Hematopoietic multipotent progenitor cell treated with erythropoietin and hydrocortisone succinate and interleukin-3 and kit ligand, for 4 days (in vitro differentiated cells): Measurements from ENCODE around the gene GADD45G.
A peak's percentile ranks its signal among the peaks of the same experiment; 100 is the strongest.

ENCODE experiments used
- DNase-seq: peaks from one replicate; pipeline ENCODE4 v3.0.0-alpha.2; 2015

The GADD45G gene

DNA sequence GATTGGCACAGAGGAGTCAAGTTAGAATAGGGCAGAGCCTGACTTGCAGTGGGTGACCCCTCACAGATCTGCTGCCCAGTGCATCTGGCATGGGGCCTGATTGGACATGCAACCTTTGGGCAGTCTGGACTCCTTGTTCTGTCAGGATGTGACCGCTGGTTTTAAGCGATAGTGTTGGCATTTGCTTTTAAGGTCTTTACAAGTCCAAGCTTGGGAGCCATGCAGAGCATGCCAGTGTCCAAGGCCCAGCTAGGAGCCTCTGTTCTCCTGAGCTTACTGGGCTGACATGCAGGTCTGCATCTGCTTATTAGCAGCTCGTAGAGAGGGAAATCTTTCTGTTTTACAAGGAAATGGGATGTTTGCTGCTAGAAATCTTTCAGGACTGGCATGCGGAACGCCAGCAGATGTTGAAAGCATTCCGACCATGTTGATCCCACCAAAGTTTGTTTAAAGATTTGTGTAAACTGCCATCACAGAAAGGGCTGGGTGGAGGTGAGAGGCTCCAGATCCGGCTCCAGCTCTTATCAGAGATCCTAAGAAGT is 27.5 kb downstream of the GADD45G start:
- no peak for DNase-seq

DNA sequence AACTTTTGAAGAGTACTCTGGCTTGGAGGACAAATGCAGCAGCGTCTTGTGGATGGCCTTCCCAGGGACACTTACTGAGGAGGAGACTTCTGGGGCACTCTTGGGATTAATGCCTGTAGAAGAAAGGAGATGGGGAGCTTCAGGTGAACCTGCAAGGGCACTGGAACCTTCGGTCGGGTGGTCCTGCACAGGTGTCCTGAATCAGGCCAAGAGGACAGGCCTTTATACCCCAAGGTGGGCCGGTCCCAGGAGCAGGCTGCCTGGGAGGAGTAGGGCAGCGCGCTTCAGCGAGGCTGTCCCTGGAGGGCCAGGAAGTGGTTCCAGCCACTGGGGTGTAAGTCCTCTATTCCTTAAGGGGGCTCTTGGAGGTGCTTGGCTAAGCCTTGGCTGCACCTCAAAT is 27.9 kb downstream of the GADD45G start:
- DNase-seq: no peak

DNA sequence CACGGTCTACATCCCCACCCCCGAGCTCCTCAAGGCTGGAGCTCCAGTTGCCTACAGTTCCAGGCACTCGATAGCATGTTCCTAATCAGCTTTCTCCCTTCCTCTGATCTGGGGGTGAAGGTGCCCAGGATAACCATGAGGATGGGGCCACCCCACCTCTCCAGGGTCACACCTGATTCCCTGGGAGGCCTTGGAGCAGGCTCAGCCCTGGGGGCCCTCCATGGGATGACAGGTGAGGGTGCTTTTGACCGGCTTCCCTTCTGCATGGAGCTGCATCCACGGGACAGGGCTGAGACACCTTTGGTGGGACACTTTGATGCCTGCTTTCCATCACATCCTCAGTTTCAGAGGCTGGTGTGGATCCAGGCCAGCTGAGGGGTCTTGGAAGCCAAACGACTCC is 28.6 kb downstream of the GADD45G start:
- DNase-seq: no peak

DNA sequence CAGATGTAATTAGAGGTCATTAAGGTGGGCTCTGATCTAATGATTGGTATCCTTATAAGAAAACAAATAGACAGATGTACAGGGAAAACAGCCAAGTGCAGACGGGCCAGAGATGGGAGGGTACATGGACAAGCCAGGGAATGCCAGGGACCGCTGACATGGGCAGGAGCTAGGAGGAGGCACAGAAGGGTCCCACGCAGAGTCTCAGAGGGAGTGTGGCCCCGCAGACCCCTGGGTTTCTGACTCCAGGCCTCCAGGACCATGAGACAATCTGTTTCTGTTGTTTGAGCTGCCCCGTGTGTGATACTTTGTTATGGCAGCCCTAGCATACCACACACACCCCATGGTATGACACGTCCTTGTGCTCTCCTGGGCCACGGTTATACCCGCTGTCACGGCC is 29.1 kb downstream of the GADD45G start:
- no peak for DNase-seq

DNA sequence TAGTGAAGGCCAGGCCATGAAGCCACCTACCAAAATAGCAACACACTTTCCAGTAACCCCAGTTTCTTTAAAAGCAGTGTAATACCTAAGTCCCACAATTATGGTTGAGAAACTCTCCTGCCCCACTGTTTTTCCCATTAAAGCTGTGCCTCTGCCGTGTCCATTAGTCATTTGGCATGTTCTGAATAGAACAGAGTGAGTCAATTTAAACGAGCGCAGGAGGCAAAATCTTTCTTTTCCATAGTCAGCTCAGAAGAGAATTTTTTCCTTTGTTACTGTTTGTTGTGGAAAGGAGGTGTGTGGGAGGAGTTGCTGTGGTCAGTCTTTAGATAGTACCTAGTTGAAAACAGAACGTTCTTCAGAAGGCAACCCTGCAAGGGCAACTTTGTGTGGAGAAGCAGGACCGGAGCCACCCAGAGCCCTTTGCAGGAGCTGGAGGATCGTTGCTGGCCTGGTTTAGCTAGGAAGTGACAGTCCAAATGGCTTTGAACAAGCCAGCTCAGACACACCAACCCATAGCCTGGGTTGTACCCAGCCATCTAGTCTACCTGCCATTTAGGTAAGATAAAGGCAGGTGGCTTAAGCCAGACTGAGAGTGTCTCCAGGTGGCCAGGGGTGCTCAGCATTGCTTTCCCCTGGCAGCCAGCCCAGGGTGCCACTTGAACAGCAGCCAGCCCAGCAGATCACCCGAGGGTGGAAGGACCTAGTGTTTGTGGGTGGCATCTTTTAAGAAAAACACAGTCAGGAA is 30.4 kb downstream of the GADD45G start:
- no peak for DNase-seq

DNA sequence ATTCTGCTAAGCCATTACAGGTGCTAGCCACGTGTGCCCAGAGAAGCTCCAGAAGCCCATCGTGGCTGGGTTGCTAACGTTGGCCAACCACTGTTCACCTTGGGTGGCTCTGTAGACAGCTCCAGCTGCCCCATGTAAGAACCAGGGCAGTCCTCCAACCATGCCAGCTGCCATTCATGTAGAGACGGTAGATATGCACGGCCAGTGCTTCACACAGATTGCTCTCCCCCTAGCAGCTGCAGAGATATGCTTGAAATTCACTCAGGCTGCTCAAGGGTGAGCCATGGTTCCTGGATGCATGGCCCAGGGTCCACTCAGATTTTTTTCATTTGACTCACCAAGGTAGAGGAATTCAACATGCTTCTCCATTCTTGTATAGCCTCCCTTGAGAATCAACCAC is 31.0 kb downstream of the GADD45G start:
- DNase-seq: peak; percentile 13

DNA sequence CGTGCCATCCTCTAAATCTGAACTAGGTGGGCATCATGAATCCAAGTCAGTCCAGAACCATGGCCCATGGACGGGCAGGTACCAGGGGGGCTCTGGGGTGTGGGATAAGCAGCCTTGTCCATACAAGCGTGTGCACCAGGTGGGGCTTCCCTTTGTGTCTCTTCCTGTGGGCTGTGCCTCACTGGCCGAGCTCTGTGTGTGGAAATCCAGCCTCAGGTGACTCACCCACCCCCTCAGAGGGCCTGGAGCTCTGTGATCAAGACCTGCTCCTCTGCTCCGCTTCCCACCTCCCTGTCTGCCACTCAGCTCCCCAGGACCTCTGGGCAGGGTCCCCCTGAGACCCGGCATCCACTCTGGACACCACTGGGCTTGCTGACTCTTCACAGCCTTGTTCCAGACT is 33.0 kb downstream of the GADD45G start:
- DNase-seq: no peak

DNA sequence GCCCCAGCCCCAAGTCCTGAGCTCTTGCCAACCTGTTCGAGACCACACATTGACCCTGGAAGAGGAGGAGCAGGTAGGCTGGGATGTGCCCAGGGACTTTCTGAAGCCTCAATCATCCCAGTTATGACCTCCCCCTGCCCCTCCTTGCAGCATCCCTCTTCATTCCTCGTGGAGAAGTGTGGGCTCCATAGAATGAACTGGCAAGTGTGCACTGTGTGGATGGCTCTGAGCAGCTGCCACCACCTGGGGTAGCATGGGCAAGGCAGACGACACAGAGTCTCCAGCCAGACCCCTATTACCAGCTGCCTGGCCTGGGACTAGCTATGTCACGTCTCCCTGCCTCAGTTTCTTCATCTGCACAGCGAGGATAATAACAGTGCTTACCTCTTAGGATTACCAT is 33.5 kb downstream of the GADD45G start:
- DNase-seq: no peak

DNA sequence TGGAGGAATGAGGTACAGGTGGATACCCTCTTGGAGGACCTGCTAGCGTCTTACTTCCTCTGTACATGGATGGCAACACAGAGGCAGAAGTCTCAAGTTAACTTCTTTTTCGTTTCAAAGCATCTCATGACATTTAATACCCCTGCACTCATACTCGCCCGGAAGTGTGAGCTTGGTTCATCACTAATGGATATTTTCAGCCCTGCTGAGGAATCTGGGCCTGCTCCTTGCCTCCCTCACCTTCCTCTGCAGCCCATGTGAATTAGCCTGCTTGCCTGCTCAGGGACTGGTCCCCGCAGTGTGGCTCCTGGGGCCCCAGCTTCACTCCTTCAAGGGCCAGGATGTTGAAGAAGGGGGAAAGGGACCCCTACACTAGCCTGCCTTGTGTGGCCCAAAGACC is 34.1 kb downstream of the GADD45G start:
- no peak for DNase-seq

DNA sequence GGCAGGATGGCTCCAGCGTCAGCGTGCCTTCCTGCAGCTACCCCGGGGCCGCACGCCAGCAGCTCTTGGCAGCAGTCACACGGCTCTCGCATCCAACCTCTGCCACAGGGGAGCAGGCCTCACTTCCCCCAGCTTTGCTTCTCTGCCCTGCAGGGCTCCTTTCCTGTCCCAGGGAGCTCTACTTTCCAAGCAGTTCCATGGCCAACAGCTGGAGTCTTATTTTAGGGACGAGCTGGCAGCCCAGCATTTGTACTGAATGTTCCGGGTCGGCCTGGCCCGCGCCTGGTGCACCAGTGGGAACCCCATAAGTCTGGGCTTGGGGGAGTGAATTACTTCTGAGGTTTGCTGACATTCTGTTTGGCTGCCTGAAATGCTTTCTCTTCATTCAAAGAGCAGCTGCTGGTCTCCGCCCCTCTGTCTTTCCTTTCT is 34.6 kb downstream of the GADD45G start:
- no peak for DNase-seq

DNA sequence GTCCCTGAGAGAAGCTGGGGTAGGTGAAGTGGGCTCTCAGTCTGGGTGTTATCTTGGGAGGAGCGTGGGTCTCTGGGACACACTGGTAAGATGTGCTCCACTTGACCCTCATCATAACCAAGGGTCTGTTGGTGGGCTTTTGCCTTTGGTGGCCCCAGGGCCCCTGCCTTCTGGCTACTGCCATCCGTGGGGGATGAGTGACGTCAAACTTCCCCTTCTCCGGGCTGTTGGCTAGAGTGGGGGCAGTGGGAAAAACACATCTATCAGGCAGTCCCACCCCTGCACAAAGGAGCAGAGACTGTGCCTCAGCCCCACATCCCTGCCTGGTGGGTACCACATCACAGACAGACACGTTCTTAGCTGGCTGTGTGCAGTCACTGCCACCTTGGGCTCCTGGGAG is 35.1 kb downstream of the GADD45G start:
- DNase-seq: no peak

DNA sequence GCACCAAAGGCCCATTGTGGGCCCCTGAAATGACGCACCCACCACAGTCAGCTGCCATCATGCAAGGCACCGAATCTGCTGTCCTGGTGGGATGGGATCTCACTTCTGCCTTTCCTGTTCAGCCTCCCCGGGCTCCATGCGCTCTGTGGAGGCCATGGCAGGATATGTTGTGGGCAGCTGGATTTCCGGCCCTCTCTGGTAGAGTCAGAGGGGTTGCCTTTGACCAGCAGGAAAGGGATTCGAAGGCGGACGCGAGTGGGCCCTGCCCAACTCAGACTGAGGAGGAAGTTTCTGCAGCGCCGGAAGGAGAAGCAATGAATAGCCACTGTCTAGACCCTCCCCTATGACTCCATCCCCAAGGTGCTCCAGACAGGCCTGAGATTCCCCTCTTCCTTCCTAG is 35.5 kb downstream of the GADD45G start:
- peak; percentile 15 for DNase-seq

DNA sequence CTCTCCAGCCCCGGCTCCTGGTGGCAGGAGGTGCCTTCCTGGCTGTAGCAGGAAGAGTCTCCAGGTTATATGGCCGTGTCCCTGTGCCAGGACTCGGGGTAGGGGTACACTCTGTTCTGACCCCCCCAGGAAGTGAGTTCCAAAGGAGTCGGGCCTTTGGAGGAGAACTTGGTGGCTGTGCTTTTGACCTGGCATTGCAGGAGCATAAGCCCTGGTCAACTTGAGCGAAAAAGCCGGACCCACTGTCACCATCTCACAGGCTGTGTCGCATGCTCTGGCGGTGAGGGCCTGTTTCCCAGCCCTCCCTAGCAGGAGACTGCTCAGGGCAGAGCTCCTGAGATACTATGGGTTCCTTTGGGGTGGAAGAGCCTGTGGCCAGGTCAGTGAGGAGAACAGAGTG is 36.0 kb downstream of the GADD45G start:
- DNase-seq: no peak

DNA sequence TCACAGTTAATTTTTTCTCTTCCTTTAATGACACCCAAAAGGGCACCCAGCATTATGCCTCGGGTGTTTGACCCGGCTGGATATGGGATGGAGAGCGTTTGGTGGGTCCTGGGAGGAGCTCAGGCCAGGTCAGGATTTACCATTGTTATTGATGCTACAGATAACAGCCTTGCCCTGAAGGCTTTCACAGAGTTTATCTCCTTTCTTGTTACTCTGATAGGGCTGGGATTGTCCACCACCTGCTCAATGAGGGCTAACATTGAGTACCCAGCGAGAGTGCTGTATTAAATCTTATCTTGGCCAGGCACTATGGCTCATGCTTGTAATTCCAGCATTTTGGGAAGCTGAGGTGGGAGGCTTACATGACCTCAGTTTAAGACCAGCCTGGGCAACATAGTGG is 37.2 kb downstream of the GADD45G start:
- DNase-seq: no peak

DNA sequence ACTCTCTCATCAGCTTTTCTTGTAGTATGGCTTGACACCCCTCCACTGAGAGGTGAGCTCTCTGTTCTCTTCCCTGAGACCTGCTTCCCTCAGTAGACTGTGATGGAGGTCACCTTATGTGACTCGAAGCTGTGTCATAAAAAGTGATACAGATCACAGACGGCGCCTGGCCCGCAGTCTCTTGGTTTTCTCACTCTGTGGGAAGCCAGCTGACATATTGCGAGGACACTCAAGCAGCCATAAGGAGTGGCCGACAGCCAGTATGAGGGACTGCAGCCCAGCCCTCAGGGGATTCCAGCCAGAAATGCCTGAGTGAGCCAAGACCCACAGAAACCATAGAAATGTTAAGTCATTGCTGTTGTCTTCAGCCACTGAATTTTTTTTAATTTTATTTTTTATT is 38.0 kb downstream of the GADD45G start:
- DNase-seq: no peak

DNA sequence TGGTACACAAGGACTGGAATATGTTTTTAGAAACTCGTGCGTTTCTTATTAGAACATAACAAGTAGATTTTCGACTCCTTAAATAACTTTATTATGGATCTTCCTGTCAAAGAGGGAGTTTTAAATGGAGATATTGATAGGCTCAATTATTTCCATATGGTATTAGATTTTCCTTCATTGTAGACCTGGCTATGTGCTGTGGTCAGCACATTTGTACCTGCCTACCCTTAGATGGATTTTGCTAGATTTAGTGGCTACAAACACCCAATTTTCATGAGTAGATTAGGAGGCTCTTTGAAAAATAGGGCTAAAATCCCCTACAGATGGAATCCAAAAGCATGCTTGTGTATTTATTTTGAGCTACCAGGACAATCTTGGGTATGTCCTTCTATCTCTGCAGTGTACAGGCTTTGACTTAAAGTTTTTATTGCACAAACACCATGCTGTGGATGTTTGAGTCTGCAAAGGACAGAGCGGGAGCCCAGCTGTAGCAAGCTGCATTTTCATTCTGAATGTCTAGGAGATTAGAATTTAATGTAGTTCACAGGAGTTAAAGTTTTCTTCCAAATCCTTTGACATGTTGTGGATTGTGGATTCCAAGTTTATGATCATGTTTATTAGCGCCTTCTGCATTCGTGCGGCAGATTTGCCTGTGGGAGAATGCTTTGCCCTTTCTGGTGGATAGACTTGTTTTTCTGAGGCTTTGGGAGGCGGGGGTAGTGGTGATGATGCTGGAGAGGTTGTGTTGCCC is 41.6 kb downstream of the GADD45G start:
- DNase-seq: no peak

DNA sequence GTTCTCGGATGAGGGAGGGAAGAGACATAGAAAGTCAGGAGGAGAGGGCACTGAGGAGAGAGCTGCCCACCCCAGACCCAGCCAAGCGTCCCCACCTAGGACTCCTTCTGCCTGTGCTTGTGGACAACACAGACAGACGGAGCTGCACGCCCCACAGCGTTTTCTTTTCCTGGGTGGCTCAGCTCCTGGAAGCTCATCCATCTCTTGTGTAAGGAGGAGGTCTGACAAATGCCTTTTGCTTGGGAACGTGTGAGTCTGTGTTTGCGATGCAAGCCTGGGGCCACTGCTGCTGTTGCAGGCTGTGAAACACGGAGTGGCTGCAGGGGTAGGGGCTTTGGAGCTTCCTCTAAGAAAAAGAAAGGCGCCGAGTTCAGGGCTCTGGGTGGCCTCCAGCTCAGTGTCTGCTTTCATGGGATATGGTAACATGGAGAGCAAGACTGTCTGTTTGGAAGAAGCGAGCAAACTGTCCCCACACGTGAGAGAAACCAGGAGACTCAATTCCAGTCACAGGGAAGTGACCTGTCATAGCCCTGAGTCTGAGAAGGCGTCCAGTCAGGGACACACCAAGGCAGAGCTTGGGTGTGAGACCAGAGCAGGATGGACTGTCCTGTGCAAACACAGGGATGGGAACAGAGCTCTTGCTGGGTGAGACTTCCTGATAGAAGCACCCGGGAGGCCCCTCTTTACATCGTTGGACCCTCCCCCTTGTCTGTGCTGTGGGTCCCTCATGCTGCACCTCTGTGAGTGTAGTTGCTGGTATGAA is 42.7 kb downstream of the GADD45G start:
- no peak for DNase-seq

DNA sequence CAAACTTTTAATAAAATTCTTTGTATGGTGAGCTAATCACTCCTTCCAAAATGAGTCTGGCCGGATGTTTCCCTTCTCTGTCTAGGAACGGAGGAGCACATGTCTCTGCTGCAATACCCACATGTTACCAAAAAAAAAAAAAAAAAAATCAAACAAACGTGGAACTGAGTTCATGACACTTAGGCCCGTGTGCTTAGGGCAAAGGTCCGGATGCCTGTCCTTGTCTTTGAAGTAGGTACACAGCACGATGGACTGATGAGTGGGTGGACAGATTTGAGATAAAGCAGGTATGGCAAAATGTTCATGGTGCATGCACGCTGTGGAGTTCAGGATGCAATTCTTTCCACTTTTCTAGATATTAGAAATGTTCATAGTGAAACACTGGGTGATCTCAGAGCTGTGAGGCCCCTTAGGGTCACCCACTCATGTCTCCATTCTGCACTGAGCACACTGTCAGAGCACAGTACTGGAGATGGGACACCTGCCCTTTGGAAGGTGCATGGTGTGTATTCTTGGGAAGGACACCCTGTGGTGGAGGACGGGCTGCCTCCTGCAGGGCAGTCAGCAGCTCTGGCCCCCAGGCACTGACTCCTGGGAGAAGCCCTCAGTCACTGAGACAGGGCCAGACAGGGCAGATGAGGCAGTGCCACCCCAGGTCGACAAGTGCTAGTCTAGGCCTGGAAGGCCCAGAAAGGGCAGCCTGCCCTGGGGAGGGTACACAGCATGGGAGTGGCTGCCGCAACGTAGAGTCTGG is 43.6 kb downstream of the GADD45G start:
- no peak for DNase-seq

DNA sequence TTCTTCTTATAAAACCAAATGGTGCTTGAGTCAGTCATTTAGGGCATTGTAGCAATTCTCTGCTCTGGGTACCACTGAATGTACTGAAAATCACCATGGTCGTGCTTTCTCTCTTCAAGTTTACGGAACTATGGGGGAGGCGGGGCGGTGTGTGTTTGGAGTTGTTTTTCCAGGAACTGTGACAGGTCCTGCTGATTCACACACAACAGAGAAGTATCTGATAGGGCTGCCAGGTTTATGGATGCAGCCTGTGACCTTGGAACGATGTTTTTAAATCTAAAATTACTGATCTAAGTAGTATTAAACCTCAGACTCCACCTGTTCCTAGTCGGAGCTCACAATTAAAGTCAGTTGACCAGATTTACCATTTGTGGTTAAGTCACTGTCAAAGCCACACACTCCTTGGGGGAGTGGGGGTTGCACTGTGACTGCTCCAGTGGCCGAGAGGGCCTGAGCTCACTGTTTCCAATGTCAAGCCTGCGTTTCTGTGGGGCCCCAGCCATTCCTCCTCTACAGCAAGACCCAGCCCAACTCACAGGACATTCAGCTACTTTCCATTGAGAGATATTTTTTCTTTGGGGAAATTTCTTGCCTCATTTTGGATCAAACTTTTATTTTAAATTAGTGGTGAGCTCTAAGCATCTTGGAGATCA is 44.4 kb downstream of the GADD45G start:
- DNase-seq: no peak

DNA sequence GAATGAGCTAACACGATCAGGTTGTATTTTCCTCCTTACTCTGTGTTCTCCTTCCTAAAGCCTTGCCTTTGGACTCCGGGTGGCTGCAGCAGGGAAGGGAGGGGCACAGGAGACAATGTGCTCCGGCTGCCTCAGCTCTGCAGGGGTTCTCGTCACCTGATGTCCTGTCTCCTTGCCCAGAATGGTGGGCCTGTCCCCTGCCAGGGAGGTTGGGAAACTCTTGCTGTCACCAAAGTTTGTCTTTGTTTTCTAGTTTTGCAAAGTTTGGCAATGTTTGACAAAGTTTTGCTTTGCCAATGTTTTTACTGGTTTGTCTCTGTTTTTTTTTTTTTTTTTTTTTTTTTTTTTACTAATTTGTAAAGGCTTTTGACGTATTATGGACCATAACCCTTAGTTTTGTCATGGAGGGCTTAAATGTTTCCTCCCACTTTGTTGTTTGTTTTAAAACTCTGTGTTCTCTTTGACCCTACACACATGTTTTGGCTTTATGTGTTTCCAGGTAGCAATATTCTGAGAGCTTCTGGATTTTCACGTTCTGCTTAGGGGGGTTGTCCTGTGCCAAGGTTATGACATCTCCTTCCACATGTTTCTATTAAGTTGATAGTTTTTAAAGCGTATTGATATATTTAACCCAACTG is 49.3 kb downstream of the GADD45G start:
- no peak for DNase-seq

DNA sequence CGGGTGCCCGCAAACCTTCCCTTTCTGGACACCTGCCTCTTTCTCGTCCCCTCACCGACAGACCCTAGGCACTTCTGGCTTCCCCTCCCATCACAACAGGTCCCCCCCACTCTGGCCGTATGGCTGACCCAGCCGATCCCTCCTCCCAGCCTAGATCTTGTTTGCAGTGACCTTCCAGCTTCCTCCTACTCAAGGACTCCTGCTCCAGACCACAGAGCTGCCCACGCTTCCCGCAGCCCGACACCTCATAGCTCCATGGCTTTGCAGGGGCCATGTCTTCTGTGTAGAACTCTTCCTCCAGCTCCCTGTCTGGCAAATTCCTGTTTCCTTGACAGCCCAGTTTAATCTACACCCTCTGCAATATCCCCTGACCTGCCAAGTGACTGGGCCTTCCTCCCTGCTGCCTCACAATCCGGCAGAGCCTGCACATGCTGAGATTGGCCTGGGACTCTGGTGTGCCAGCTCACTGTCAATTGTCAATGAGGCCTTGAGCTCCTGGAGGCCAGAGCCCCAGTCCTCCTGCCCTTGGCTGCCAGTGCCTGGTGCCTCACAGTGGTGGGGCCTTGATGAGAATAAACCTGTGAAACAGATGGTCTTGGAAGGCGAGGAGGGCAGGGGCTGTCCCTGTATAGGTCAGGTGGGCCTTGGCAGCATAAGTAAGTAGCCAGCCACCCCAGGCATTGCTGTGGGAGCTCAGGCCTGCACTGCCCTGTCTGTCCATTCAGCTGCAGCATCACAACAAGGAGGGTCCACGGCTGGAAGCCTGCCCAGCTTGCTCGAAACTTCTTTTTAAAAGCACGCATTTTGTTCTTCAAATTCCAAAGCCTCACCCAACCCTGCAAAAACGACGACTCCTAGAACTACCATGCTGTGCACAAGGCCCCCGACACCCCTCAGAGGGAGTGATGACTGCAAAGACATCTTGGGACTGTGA is 50.5 kb downstream of the GADD45G start:
- DNase-seq: no peak
